HG03442 (cell line): ENCODE data around the gene RETNLB.

Source experiments
- ATAC-seq: cut with Tn5 transposase; IDR thresholded peaks from one replicate; pipeline ENCODE4 v1.9.1; 2021; ENCODE audit warnings: mild to moderate bottlenecking, moderate library complexity; ENCODE audit not compliant: unreplicated experiment

Gene RETNLB, protein sequence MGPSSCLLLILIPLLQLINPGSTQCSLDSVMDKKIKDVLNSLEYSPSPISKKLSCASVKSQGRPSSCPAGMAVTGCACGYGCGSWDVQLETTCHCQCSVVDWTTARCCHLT

DNA sequence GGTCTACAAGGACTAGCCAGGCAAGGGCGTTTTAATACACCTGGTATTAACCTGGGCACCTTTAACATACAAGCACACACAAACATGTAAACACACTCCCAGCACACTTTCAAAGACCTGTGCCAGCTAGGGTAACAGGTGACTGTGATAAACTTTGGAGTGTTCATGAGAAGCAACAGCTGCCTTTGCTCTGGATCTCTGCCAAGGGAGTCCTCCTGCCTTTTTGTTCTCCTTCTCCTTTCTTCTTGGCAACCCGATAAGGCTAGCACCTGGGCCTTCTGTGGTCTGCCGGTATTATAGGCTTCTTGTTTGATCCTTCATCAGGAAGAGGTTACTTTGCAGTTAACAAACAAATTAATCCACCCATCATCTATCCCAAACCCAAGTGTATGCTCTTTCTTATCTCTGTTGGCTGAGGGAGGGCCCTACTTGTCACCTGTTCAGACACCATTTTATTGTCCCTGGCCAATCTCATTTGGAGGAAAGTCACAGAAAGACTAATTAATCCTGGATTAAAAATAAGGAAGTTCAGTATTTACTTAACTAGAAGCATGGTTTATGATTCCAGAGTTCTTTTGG lies at the start of gene RETNLB:
RETNLB (minus strand) TSS at position 7 of the 579 bp plus-strand sequence. CDS start 225 bp downstream, outside the sequence.
- no peak for ATAC-seq

DNA sequence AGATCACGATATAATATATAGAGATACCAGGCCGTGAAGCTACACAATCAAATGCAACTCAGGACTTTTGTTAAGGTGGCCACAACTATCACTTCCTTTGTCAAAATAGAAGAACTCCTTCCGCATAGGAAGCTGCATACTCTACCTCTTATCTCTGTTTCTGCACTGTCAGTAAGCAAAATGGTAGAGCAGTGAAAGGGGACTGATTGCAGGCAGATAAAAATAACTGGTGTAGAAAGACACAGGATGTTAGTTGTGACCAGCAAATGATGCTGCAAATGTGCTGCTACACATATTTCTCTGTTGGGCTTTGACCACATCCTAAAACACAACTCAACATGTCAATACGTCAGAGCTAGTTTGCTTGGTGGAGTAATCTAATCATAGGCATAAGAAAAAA lies 49.1 kb upstream of the RETNLB start:
- peak; percentile 55 for ATAC-seq

DNA sequence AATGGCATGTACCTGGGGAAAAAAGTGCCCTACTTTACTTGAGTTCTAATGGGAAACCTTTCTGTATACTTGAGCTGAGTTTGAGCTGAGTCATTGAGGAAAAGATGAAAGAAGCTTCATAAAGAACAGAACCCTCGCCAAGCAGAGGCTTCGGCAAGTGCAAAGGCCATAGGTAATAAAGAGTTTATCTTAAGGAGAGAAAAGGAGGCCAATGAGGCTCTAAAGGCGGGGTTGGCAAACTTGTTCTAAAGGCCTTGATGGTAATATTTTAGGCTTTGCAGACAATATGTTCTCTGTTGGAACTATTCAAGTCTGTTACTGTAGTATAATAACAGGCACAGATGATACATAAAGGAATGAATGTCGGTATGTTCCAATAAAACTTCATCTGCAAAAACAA lies 47.8 kb upstream of the RETNLB start:
- no peak for ATAC-seq

DNA sequence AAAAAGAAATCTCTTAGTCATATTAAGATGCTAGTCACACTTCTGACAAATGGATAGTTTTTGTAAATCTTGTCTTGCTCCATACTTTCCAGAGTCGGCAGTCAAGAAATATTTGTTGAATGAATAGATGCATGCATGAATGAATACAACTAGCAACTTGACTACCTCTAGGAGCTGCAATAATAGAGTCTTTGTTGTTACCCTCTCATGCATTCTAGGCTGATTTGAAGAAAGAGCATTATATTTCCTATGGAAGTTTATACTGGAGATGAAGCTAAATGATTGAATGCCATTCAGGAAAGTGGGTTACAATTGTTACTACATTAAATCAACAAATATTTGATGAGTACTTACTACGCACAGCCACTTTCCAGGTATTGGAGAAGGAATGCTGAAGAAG lies 47.2 kb upstream of the RETNLB start:
- no peak for ATAC-seq

DNA sequence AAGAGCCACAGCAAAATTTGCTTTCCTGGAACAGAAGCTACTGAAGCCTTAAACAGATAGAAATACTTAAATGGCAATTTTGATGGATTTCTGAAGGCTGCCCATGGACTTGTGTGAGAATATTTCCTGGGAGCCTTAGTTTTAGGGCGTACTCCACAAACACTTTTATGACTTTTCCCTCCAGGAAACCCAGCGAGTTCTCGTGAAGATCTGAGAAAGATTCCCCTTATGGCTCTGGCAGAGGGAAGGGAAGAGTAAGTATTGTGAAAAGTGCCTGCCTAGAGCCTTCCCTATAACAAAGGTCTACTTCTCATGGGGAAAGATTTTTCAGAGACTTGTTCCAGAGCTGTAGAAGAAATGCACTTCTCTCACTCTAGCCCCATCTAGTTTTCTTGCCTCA lies 34.3 kb upstream of the RETNLB start:
- ATAC-seq = no peak

GRCh38 chr3:108780235-108780634 lies 23.0 kb upstream of the RETNLB start:
- ATAC-seq = no peak

DNA sequence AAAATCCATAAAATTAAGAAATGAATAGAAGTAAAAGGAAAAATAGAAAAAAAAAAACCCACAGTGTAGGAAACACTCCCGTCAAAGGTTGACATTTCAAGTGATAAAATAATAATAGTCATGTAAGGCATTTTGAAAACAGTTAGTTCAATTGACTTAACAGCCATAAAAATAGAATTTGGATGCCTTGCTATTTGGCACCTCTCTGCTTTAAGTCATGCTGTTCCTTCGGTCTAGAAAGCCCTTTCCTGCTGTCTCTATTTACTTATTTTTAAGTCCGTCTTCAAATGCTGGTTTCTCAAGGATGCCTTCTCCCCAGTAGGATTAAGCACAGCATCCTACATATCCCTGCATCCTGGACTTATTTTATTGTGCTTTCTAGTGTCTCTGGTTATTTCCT lies 22.3 kb upstream of the RETNLB start:
- no peak for ATAC-seq

GRCh38 chr3:108775649-108776048 lies 18.4 kb upstream of the RETNLB start:
- no peak for ATAC-seq

GRCh38 chr3:108767253-108767652 lies 10.0 kb upstream of the RETNLB start:
- ATAC-seq = no peak

- ATAC-seq = no peak
Observed at GRCh38 chr3:108755686-108756085, 1.5 kb downstream of the RETNLB start.

DNA sequence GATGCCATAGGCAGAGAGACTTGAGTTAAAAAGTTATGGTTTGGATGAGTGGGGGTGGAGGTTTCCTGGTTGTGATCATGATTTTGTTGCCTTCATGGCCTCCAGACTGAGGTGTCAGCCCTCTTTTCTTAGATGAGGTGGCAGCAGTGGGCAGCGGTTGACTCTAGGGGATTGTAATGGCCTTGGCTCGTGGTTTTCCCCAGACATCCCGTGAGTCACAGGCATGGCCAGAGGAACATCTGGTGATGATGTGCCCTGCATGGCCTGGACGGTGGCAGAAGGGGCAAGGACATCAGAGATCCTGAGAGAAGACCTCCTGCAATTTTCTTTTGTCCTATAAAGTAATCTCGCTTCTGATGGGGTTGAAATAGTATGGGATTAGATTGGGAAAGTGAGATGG lies 12.4 kb downstream of the RETNLB start:
- ATAC-seq = no peak

DNA sequence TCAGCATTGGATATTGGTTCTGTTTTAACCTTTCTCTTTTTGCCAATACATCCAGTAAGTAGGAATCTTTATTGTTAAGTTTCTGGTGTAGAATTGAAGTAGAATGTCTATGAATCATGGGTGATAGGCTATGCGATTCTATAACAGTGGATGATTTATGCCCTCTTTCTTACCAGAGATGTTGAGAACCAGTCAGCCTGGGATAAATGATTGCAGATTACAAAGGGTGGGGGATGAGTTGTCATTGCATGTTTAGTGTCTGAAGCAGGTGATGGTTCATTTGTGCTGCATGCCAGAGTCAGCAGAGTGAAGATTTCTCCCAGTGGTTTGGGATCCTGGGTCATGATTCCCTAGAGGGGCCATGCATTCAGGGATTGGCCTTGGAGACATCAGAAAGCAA lies 14.3 kb downstream of the RETNLB start:
- no peak for ATAC-seq

GRCh38 chr3:108736821-108737220 lies 20.4 kb downstream of the RETNLB start:
- no peak for ATAC-seq

DNA sequence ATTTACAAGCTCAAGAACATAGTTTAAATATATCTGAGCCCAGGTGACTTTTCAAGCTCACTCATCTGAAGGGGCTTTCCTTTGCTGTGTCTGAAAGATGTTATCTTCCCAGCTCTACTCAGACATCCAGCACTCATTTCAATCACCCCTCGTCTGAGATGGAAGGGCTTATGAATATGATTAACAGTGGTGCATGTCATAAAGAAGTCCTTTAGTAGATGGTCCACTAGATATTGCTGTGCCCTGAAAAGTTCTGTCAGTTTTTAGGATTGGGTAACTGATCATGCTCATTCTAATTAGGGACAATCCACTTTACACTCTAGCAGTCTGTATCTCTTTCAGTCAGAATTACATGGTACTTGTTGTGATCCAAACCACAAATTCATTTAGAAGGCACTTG lies 28.3 kb downstream of the RETNLB start:
- ATAC-seq = no peak

DNA sequence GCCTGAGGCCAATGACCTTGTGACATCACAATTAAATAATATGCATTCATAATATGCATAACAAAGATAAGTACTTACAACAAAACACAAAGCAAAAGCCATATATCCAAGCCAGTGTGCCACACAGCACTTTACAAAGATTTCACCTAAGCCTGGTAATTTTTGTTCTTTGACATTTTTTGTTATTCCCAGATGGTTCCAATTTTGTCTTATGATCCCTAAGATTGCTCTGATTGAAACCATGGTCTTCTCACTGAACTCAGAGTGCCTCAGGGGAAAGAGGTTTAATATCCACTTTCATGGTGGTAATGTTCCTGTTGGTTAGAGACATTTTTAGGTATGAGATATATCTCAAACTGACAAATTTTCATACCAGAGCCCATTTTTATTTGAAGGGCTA lies 29.1 kb downstream of the RETNLB start:
- ATAC-seq = no peak

GRCh38 chr3:108724101-108724500 lies 33.1 kb downstream of the RETNLB start:
- no peak for ATAC-seq

DNA sequence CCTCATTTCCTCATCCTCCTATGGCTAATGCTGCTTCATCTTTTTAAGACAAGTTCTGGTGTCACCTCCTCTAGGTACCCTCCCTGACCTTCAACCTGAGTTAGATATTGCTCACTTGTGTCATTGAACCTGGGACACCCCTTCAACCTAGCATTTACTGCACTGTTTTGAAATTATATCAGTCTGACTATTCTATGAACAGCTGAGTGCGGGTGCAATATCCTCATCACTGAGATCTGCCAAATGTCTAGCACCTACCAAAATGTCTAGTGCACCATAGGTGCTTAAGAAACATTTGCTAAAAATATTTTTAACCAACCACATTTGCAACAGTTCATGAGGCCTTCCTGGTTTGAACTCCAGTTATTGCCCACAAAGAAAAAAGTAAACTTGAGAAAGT lies 34.5 kb downstream of the RETNLB start:
- ATAC-seq = no peak

GRCh38 chr3:108719178-108719806 lies 37.9 kb downstream of the RETNLB start:
- ATAC-seq = no peak

DNA sequence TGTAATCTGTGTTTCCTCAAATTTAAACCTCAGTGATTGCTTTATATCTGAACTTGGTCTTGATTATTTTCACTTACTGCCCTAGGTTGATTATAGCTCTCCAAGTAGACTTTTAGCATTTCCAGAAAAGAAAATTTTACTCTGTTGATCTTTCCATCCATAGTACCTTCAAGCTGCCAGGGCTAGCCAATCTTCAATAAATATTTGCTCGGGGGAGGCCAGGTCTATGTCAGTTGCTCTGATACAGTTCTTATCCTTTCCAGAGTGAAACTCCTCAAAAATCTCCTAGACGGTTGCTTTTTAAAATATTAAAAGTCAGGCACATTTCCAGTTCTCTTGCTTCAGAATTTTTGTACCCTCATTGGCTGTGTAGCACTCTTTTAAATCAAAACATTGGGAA lies 38.8 kb downstream of the RETNLB start:
- no peak for ATAC-seq

- ATAC-seq = no peak
Observed at GRCh38 chr3:108713816-108714215, 43.4 kb downstream of the RETNLB start.

DNA sequence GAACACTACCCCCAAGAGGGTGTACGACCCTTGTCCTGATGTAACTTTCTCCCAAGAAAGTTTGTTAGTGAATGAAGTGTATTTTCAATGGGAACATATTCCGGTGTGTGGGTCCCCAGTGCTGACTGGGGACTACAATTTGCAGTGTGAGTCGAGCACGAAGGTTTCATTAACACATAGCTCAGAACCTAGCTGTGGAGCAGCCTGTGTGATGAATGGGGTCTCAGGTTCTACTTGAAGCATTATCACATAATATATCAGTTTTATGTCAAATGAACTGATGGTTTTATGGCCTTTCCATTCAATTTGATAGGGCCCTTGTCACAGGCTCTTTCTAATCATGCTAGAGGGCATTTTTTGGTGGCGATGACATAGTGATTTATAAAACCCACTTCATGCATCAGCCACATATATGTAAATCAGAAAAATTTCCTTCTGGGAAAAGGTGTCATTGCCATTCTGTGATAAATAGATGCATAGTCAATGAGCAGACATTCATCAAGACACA lies 44.1 kb downstream of the RETNLB start:
- ATAC-seq = no peak
